GM21786 (cell line): ENCODE results near the gene MAP4K3.
A peak's percentile ranks its signal among the peaks of the same experiment; 100 is the strongest.
"Not testable (repeated sequence)": the region's sequence is repeated elsewhere in the genome, so short reads cannot be mapped to it uniquely, and the experiment has no call there.

Experiments
- ATAC-seq: cut with Tn5 transposase; IDR thresholded peaks from one replicate; pipeline ENCODE4 v1.9.1; 2021; ENCODE audit not compliant: unreplicated experiment

The MAP4K3 gene

DNA sequence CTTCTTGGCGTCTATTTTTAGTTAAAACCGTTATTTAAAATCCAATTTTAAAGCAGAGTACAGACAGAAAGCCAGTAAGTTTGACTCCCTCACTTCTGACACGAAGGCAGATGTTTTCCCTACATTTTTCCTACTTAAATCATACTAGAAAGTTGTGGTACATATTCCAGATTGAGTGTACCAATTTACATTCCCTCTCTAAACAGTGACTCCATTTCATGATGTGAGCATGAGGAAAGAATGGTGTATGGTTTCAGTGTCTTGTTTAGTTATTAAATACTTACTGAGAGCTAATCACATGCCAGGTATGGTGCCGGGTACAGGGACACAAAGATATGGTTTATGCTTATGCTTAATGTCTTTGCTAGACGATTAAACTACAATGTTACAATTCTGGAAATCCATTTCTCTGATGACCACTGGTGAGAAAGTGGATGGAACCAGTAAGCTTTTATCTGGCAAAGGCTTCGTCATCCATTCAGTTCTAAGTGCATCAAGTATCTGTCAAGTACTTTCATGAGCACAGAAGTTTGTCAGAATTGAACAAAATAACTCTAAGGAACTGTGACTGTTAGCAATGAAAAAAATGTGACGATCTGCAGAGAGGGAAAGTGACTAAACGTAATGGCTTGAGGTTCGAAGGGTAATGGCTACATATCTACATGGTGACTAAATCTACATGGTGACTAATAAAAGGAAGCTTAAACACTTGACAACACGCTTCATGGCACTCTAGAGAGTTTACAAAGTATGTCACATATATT lies 25.7 kb downstream of the MAP4K3 start:
- no peak for ATAC-seq

- no peak for ATAC-seq
Measured at GRCh38 chr2:39409697-39410389, 27.2 kb downstream of the MAP4K3 start.

GRCh38 chr2:39408351-39409136 lies 28.5 kb downstream of the MAP4K3 start:
- peak; percentile 52 for ATAC-seq

DNA sequence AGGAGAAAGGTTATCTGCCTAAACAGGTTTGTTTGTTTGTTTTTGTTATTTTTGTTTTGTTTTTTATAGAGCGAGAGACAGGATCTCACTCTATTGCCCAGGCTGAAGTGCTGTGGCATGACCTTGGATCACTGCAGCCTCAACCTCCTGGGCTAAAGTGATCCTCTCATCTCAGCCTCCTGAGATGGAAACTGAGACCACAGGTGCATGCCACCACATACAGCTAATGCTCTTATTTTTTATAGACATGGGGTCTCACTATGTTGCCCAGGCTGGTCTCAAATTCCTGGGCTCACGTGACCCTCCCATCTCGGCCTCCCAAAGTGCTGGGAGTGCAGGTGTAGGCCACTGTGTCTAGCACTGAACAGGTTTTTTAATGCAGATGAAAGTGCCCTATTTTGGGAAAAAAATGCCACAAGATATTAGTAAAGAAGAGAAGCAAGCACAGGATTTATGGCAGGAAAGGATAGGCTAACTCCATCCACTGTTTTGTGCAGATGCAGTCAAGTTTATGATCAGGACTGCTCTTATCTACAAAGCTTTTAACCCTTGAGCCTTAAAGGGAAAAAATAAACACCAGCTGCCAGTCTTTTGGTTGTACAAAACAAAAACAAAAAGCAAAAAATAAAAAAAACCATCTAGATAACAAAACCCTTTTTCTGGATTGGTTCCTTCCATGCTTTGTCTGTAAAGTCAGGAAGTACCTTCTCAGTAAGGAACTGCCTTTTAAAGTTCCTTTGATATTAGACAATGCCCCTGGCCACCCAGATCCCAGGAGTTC lies 29.4 kb downstream of the MAP4K3 start:
- no peak for ATAC-seq

DNA sequence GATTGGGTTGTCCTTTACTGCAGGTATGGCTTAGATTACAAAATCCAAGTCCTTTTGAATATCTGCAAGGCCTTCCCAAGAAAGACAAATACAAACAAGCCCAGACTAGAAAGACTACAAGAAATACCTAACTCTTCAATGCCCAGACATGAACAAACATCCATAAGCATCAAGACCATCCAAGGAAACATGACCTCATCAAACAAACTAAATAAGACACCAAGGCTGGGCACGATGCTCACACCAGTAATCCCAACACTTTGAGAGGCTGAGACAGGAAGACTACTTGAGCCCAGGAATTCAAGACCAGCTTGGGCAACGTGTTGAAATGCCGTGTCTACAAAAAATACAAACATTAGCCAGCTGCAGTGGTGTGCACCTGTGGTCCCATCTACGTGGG lies 31.7 kb downstream of the MAP4K3 start:
- no peak for ATAC-seq

GRCh38 chr2:39403311-39403710 lies 33.8 kb downstream of the MAP4K3 start:
- no peak for ATAC-seq

- no peak for ATAC-seq
Measured at GRCh38 chr2:39401319-39401718, 35.8 kb downstream of the MAP4K3 start.

GRCh38 chr2:39399570-39399969 lies 37.5 kb downstream of the MAP4K3 start:
- no peak for ATAC-seq

DNA sequence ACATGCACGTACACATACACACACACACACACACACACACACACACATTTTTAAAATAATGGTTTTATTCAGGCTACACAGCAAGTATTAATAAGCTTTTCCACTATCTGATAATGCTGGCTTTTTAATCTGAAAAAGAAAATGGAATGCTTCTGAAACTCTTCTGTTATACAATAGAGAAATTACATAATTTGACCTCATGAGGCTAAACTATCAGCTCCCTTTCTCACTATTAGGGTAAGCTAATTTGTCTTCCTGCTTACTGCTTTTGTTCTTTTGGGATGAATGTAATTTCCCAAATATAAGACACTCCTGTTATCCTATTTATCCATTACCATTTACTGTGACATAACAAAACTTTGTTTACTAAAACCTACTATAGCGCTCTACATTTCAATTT lies 41.8 kb downstream of the MAP4K3 start:
- no peak for ATAC-seq

GRCh38 chr2:39394516-39394961 lies 42.5 kb downstream of the MAP4K3 start:
- no peak for ATAC-seq

DNA sequence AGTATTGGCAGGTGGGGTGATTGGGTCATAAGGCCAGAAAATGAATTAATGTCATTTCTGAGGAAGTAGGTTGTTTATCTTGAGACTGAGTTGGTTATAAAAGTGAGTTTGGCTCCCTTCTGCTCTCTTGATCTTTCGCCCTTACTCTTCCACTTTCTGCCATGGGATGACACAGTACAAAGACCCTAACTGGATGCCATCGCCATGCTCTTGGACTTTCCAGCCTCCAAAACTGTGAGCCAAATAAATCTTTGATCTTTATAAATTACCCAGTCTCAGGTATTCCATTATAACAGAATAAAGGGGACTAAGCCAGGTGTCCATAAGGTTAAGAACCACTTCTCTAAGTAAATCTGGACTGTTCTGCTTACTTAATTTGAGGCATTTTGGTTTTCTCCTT lies 44.4 kb downstream of the MAP4K3 start:
- ATAC-seq, result no peak

DNA sequence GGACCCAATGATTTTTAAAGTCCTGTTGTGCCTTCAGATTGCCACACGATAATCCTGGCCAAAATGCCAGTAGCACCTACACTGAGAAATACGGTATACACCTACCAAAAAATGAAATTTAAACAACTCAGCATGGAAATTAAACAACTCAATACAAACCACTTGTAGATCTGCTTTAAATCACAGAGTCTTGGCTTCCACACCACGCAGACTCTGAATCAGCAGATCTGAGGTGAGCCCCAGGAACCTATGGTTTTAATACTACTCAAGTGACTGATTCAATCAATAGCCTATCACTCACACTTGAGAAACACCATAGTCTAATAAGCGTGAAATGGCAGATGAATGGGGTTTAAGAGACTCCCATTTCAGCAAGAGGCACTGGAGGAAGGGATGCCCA lies 46.9 kb downstream of the MAP4K3 start:
- ATAC-seq, result no peak

DNA sequence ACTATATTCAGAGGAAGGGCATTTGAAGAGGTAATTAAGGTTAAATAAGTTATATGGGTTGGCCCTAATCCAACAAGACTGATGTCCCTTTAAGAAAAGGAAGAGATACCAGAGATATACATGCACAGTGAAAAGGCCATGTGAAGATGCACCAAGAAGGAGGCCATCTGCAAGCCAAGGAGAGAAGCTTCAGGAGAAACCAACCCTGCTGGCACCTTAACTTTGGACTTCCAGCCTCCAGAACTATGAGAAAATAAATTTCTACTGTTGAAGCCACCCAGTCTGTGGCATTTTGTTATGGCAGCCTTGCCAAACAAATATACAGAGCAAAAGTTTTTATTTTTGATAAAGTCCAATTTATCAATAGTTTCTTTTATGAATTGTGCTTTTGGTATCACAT lies 51.0 kb downstream of the MAP4K3 start:
- no peak for ATAC-seq

GRCh38 chr2:39385172-39385571 lies 51.9 kb downstream of the MAP4K3 start:
- no peak for ATAC-seq

- ATAC-seq, result not testable (repeated sequence)
Measured at GRCh38 chr2:39384071-39384470, 53.0 kb downstream of the MAP4K3 start.

DNA sequence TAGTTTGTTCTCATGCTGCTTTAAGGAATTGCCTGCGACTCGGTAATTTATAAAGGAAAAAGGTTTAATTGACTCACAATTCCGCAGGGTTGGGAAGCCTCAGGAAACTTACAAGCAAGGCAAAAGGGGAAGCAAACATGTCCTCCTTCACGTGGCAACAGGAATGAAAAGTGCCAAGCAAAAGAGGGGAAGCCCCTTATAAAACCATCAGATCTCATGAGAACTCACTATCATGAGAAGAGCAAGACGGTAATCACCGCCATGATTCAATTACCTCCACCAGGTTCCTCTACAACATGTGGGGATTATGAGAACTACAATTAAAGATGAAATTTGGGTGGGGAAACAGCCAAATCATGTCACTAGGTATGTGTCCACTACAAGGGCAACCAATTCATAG lies 53.9 kb downstream of the MAP4K3 start:
- no peak for ATAC-seq

- no peak for ATAC-seq
Measured at GRCh38 chr2:39381653-39382052, 55.4 kb downstream of the MAP4K3 start.

- ATAC-seq, result no peak
Measured at GRCh38 chr2:39380525-39381150, 56.4 kb downstream of the MAP4K3 start.

DNA sequence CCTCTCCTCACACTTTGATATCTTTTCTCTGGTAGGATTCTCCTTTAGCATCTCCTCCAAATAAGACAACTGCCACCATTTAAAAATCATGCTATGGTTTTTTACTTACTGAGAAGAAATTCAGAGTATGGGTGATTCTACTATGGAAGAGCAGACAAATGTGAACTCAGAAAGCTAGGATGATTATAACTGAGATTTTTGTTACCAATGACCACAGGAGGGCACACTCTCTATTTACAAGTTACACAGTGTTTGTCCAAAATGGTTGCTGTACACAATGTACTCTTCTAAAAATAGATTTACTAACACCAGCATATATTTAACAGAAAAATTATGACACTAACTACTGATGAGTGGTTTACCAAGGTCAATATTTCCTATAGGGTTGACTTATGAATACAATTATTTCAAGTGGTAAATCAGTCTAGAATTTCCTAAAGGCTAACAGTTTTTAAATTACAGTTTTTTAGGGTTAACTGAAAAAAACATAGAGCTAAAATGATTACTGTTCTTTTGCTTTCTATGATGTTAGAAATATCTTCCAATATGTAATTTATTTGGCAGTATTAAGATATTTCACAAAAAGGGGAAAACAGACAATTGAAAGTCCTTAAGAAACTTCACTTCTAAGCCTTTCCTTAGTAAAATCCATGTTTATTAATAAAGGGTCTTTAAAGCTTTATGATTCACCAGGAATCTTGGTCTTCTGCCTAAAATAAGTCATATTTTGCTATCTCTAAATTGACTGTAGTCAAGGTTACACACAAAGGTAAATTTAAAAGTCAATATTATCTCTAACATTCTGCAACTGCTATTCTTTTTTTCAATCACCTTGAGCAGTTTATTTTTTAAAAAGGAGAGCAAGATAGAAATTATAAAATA lies 57.2 kb downstream of the MAP4K3 start:
- peak; percentile 76 for ATAC-seq

- ATAC-seq, result no peak
Measured at GRCh38 chr2:39378968-39379367, 58.1 kb downstream of the MAP4K3 start.
